HL-60 (cell line): ENCODE data around the gene CABP1.

ENCODE experiments used
- DNase-seq, 2 experiments: peaks; one replicate each; pipeline ENCODE4 v3.0.0-alpha.2; 2010 to 2020; ENCODE audit warnings: low read depth in 1 of 2, low spot score in 1 of 2
- H3K27ac ChIP-seq: fragments of 250-450 bp; sonication (Bioruptor Pico); replicated peaks from 2 replicates; pipeline ENCODE4 v1.5.1; 2020; ENCODE audit warnings: mild to moderate bottlenecking, moderate library complexity
- H3K27me3 ChIP-seq: fragments of 250-450 bp; sonication (Bioruptor Pico); 2 replicates; pipeline ENCODE4 v1.5.1; 2021; ENCODE audit warnings: mild to moderate bottlenecking, moderate library complexity; ENCODE audit not compliant: insufficient read depth, poor library complexity, severe bottlenecking
- H3K4me3 ChIP-seq: replicated peaks from 2 replicates; pipeline ENCODE4 v1.5.1; 2011; ENCODE audit warnings: mild to moderate bottlenecking, control low read depth, low read length; ENCODE audit not compliant: insufficient read depth
- GABPA ChIP-seq: IDR thresholded peaks from 2 replicates; pipeline ENCODE4 v1.6.1; 2012; ENCODE audit warnings: low read depth
- POLR2AphosphoS5 ChIP-seq: IDR thresholded peaks from 2 replicates; pipeline ENCODE4 v1.6.1; 2012; ENCODE audit warnings: low read depth
- SPI1 ChIP-seq: IDR thresholded peaks from 2 replicates; pipeline ENCODE4 v1.6.1; 2012; ENCODE audit warnings: low read depth, mild to moderate bottlenecking, borderline replicate concordance
- TF ChIP-seq, protein P1 (sequence below): IDR thresholded peaks from 2 replicates; pipeline ENCODE4 v1.6.1; 2012; ENCODE audit warnings: low read depth; ENCODE audit not compliant: insufficient replicate concordance
- TF ChIP-seq, protein P2 (sequence below): IDR thresholded peaks from one replicate; pipeline ENCODE4 v1.5.1; 2011; ENCODE audit warnings: low read length, control low read depth, inconsistent platforms; ENCODE audit not compliant: insufficient read depth

The CABP1 gene

DNA sequence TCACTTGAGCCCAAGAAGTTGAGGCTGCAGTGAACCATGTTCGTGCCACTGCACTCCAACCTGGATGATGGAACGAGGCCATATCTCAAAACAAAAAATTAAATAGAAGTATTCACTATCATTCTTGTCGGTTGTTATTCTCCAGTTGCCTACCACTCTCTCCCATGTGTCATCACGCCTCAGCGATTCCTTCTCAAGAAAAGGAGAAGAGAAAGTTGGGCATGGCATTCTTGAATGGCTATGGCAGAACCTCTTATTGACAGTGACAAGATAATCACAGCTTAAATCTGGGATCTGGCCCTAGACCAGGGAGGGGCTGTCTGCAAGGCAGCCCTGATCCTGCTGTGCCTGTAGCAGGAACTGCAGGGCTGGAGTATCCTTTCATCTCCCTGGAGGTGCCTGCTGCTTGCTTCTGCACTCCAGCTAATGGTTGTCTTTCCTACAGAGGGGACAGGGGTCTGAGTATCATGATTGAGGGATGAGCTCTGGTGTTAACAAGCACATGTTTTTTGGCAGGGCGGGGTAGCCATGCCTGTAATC is 33.7 kb downstream of the CABP1 start:
- TF ChIP-seq, protein P1, sequence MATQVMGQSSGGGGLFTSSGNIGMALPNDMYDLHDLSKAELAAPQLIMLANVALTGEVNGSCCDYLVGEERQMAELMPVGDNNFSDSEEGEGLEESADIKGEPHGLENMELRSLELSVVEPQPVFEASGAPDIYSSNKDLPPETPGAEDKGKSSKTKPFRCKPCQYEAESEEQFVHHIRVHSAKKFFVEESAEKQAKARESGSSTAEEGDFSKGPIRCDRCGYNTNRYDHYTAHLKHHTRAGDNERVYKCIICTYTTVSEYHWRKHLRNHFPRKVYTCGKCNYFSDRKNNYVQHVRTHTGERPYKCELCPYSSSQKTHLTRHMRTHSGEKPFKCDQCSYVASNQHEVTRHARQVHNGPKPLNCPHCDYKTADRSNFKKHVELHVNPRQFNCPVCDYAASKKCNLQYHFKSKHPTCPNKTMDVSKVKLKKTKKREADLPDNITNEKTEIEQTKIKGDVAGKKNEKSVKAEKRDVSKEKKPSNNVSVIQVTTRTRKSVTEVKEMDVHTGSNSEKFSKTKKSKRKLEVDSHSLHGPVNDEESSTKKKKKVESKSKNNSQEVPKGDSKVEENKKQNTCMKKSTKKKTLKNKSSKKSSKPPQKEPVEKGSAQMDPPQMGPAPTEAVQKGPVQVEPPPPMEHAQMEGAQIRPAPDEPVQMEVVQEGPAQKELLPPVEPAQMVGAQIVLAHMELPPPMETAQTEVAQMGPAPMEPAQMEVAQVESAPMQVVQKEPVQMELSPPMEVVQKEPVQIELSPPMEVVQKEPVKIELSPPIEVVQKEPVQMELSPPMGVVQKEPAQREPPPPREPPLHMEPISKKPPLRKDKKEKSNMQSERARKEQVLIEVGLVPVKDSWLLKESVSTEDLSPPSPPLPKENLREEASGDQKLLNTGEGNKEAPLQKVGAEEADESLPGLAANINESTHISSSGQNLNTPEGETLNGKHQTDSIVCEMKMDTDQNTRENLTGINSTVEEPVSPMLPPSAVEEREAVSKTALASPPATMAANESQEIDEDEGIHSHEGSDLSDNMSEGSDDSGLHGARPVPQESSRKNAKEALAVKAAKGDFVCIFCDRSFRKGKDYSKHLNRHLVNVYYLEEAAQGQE: no peak
- TF ChIP-seq, protein P2, sequence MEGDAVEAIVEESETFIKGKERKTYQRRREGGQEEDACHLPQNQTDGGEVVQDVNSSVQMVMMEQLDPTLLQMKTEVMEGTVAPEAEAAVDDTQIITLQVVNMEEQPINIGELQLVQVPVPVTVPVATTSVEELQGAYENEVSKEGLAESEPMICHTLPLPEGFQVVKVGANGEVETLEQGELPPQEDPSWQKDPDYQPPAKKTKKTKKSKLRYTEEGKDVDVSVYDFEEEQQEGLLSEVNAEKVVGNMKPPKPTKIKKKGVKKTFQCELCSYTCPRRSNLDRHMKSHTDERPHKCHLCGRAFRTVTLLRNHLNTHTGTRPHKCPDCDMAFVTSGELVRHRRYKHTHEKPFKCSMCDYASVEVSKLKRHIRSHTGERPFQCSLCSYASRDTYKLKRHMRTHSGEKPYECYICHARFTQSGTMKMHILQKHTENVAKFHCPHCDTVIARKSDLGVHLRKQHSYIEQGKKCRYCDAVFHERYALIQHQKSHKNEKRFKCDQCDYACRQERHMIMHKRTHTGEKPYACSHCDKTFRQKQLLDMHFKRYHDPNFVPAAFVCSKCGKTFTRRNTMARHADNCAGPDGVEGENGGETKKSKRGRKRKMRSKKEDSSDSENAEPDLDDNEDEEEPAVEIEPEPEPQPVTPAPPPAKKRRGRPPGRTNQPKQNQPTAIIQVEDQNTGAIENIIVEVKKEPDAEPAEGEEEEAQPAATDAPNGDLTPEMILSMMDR: no peak
- TF ChIP-seq GABPA (no peak), POLR2AphosphoS5 (no peak), SPI1 (no peak)
- H3K4me3 ChIP-seq: no peak overlapping the region
- no peaks in the 10 kb centered on the region for H3K27me3 ChIP-seq
- no peak overlapping the region for H3K27ac ChIP-seq
- no peak for DNase-seq

DNA sequence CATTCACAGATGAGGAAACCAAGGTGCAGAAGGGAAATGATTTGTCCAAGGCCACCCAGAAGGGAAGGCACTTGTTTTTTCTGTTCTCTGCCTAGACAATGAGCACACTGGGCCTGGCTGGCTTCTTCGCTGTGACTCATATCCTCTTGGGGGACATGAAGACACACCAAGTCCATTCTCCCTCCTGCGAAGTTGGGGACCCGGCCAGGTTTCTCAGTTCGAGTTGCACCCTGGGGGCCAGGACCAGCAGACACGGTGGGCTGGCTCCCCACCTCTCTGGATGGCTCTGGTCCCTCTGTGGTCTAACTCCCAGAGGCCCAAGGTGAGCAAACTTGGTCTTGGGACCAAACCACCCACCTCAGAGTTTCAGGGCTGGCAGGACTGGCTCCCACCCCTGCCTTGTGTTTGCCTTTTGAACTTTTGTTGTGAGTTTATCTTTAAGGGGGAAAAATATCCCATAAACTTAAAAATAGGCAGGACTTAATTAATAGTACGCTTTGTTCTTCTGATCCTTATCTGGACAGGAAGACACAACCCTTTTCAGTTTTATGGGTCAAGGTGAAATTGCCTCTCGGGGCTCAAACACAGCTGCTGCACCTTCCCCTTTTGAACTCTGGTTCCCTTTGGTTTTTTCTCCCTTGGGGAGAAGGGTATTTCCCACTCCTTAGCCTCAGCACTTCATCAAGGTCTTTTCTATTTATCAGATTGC is 37.5 kb downstream of the CABP1 start:
- Histone ChIP-seq H3K4me3 (no peak overlapping the region), H3K27me3 (no peaks in the 10 kb centered on the region), H3K27ac (no peak overlapping the region; the same call in 1 of the 2 replicates)
- peak in 1 of 2 experiments; percentile 13 for DNase-seq
- TF ChIP-seq POLR2AphosphoS5: no peak
- TF ChIP-seq, protein P2: no peak
- TF ChIP-seq GABPA: no peak
- TF ChIP-seq, protein P1: no peak
- no peak for TF ChIP-seq SPI1

DNA sequence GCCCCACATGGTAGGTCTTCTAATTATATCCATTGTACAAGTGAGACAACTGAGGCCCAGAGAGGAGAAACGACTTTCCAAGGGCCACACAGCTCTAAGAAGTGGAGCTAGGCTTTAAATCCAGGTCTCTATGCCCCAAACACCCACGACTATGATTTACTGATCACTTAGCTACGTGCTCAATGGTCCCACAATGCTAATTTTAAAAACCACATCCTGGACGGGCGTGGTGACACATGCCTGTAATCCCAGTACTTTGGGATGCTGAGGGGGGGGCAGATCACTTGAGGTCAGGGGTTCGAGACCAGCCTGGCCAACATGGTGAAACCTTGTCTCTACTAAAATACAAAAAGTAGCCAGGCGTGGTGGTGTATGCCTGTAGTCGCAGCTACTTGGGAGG is 38.1 kb downstream of the CABP1 start:
- Histone ChIP-seq H3K4me3 (no peak overlapping the region), H3K27ac (no peak overlapping the region; the same call in 1 of the 2 replicates), H3K27me3 (no peaks in the 10 kb centered on the region)
- TF ChIP-seq, protein P2: no peak
- TF ChIP-seq, protein P1: no peak
- no peak for TF ChIP-seq GABPA
- TF ChIP-seq POLR2AphosphoS5: no peak
- TF ChIP-seq SPI1: no peak
- no peak for DNase-seq
